PC-3 (cell line): Measurements from ENCODE around the gene MRC1.

Experiments used
- EZH2phosphoT487 ChIP-seq: fragments of 300-600 bp; sonication (generic); IDR thresholded peaks from 2 replicates; pipeline ENCODE4 v1.6.1; 2018; ENCODE audit warnings: mild to moderate bottlenecking, antibody characterized with exemption, low read length, borderline replicate concordance
- TF ChIP-seq, protein P1 (sequence below): fragments of 300-600 bp; sonication (generic); conservative IDR thresholded peaks from 2 replicates; pipeline ENCODE4 v1.5.1; 2017; ENCODE audit warnings: antibody characterized with exemption, low read depth, mild to moderate bottlenecking, low read length

GRCh38 chr10:17811146-17811865, 2.2 kb downstream of the MRC1 start:
- TF ChIP-seq, protein P1, sequence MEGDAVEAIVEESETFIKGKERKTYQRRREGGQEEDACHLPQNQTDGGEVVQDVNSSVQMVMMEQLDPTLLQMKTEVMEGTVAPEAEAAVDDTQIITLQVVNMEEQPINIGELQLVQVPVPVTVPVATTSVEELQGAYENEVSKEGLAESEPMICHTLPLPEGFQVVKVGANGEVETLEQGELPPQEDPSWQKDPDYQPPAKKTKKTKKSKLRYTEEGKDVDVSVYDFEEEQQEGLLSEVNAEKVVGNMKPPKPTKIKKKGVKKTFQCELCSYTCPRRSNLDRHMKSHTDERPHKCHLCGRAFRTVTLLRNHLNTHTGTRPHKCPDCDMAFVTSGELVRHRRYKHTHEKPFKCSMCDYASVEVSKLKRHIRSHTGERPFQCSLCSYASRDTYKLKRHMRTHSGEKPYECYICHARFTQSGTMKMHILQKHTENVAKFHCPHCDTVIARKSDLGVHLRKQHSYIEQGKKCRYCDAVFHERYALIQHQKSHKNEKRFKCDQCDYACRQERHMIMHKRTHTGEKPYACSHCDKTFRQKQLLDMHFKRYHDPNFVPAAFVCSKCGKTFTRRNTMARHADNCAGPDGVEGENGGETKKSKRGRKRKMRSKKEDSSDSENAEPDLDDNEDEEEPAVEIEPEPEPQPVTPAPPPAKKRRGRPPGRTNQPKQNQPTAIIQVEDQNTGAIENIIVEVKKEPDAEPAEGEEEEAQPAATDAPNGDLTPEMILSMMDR, result no peak
- TF ChIP-seq EZH2phosphoT487, result no peak
